ENCODE results near the gene MAD1L1.

- TF ChIP-seq GATA2 (IDR thresholded peaks at IDR 0.05; ENCODE audit: insufficient read depth, insufficient read length, low read depth, low read length) (no peak), EZH2 (IDR thresholded peaks at IDR 0.05; ENCODE audit: borderline replicate concordance, low read depth, low read length, severe bottlenecking) (no peak), MAX (IDR thresholded peaks at IDR 0.05; ENCODE audit: insufficient read depth, insufficient read length) (no peak), POLR2AphosphoS5 (IDR thresholded peaks at IDR 0.05; ENCODE audit: insufficient read depth, low read depth, low read length) (no peak), MYC (IDR thresholded peaks at IDR 0.05; ENCODE audit: low read depth, low read length) (no peak), CTCF (IDR thresholded peaks at IDR 0.05; ENCODE audit: extremely low read depth in 1 of 2, insufficient read depth in 1 of 2, low read depth in 1 of 2, low read length in 2 of 2) (no peak), POLR2A (IDR thresholded peaks at IDR 0.05; ENCODE audit: low read depth, low read length) (no peak), FOS (IDR thresholded peaks at IDR 0.05; ENCODE audit: borderline replicate concordance, insufficient read depth, low read length) (no peak), JUN (IDR thresholded peaks at IDR 0.05; ENCODE audit: borderline replicate concordance, insufficient read depth, insufficient read length, low read depth) (no peak)
Observed at GRCh38 chr7:1977059-1977875, 255.5 kb downstream of the MAD1L1 start.
